Liver (tissue), 9 donors: Measurements from ENCODE around the gene POC1A. TPM values are rescaled to one million over a fixed set of nuclear protein-coding genes. Genes with fewer than 3 reads are reported as not detected.

Source experiments
- DNase-seq: peaks from one replicate; pipeline ENCODE4 v3.0.0-alpha.2; 2017; ENCODE audit warnings: low spot score
- H3K27ac ChIP-seq, 2 donors: one replicate each; pipeline ENCODE4 v1.7.0; 2013; ENCODE audit warnings: inconsistent platforms in 2 of 2, low read length in 2 of 2, control low read depth in 1 of 2, low read depth in 1 of 2, mild to moderate bottlenecking in 1 of 2
- H3K27me3 ChIP-seq, 4 donors: one replicate each; pipeline versions ENCODE4 v1.6.1 to v1.7.0; 2013; ENCODE audit warnings: low read length in 3 of 4, inconsistent platforms in 1 of 4, mild to moderate bottlenecking in 1 of 4, moderate library complexity in 1 of 4; ENCODE audit not compliant: control insufficient read depth in 4 of 4, insufficient read depth in 4 of 4
- H3K36me3 ChIP-seq, 4 donors: one replicate each; pipeline versions ENCODE4 v1.6.1 to v1.7.0; 2013; ENCODE audit warnings: low read length in 3 of 4, mild to moderate bottlenecking in 3 of 4, low read depth in 1 of 4, moderate library complexity in 1 of 4; ENCODE audit not compliant: control insufficient read depth in 4 of 4, insufficient read depth in 3 of 4
- H3K4me1 ChIP-seq, 4 donors: one replicate each; pipeline versions ENCODE4 v1.6.1 to v1.7.0; 2013; ENCODE audit warnings: low read length in 3 of 4, mild to moderate bottlenecking in 3 of 4, moderate library complexity in 1 of 4; ENCODE audit not compliant: control insufficient read depth in 4 of 4, insufficient read depth in 4 of 4
- H3K4me3 ChIP-seq, 3 donors: one replicate each; pipeline versions ENCODE4 v1.6.1 to v1.7.0; 2013; ENCODE audit warnings: low read length in 3 of 3, control low read depth in 1 of 3, low read depth in 1 of 3, mild to moderate bottlenecking in 1 of 3
- H3K9ac ChIP-seq, 2 donors: one replicate each; pipeline ENCODE4 v1.7.0; 2013; ENCODE audit warnings: low read length in 2 of 2, mild to moderate bottlenecking in 2 of 2, moderate library complexity in 2 of 2, control low read depth in 1 of 2, low read depth in 1 of 2
- H3K9me3 ChIP-seq, 4 donors: one replicate each; pipeline versions ENCODE4 v1.6.1 to v1.7.0; 2013; ENCODE audit warnings: low read length in 3 of 4; ENCODE audit not compliant: control insufficient read depth in 4 of 4
- CTCF ChIP-seq: fragments of 150-350 bp; IDR thresholded peaks from 2 replicates; pipeline ENCODE4 v1.5.1; 2017; ENCODE audit warnings: improper control_type of control experiment, low read depth, low read length; ENCODE audit not compliant: missing input control
- EGR1 ChIP-seq, 2 donors: IDR thresholded peaks; 2 replicates each; pipeline ENCODE4 v1.6.1; 2016 to 2018; ENCODE audit warnings: antibody characterized with exemption in 2 of 2, low read depth in 2 of 2
- FOXA1 ChIP-seq: IDR thresholded peaks from 2 replicates; pipeline ENCODE4 v1.6.1; 2016; ENCODE audit warnings: antibody characterized with exemption
- FOXA2 ChIP-seq: IDR thresholded peaks from 2 replicates; pipeline ENCODE4 v1.6.1; 2016; ENCODE audit warnings: antibody characterized with exemption
- GABPA ChIP-seq, 2 donors: IDR thresholded peaks in 1 of 2; conservative IDR thresholded peaks in 1 of 2; 2 replicates each; pipeline ENCODE4 v1.6.1; 2016; ENCODE audit warnings: antibody characterized with exemption in 2 of 2, mild to moderate bottlenecking in 1 of 2, moderate library complexity in 1 of 2
- HNF4A ChIP-seq, 2 donors: conservative IDR thresholded peaks; 2 replicates each; pipeline ENCODE4 v1.6.1; 2016; ENCODE audit warnings: antibody characterized with exemption in 2 of 2, mild to moderate bottlenecking in 2 of 2
- HNF4G ChIP-seq: IDR thresholded peaks from 2 replicates; pipeline ENCODE4 v1.6.1; 2016; ENCODE audit warnings: antibody characterized with exemption
- JUND ChIP-seq, 2 donors: IDR thresholded peaks; 2 replicates each; pipeline ENCODE4 v1.6.1; 2016; ENCODE audit warnings: antibody characterized with exemption in 2 of 2
- MAX ChIP-seq: IDR thresholded peaks from 2 replicates; pipeline ENCODE4 v1.6.1; 2016; ENCODE audit warnings: antibody characterized with exemption
- NR2F2 ChIP-seq: IDR thresholded peaks from 2 replicates; pipeline ENCODE4 v1.6.1; 2016; ENCODE audit warnings: antibody characterized with exemption
- RAD21 ChIP-seq, 2 donors: IDR thresholded peaks; 2 replicates each; pipeline ENCODE4 v1.6.1; 2016; ENCODE audit warnings: antibody characterized with exemption in 2 of 2, mild to moderate bottlenecking in 2 of 2
- RXRA ChIP-seq, 2 donors: IDR thresholded peaks; 2 replicates each; pipeline ENCODE4 v1.6.1; 2017 to 2018; ENCODE audit warnings: antibody characterized with exemption in 2 of 2, mild to moderate bottlenecking in 1 of 2
- SP1 ChIP-seq: IDR thresholded peaks from 2 replicates; pipeline ENCODE4 v1.6.1; 2018; ENCODE audit warnings: antibody characterized with exemption, mild to moderate bottlenecking
- YY1 ChIP-seq: IDR thresholded peaks from 2 replicates; pipeline ENCODE4 v1.6.1; 2016; ENCODE audit warnings: antibody characterized with exemption, mild to moderate bottlenecking
- ZBTB33 ChIP-seq: IDR thresholded peaks from 2 replicates; pipeline ENCODE4 v1.6.1; 2016; ENCODE audit warnings: antibody characterized with exemption
- WGBS: extraction: QIAGEN DNeasy Blood & Tissue Kit; methylation state at CpG from one replicate; pipeline ENCODE4 v1.1.7; 2013; 5-methylcytosine and 5-hydroxymethylcytosine counted together
- polyA plus RNA-seq, 2 donors: library from polyadenylated mRNA; stranded (reverse) in 1 of 2; unstranded in 1 of 2; fragments of 200-250 nt in 1 of 2; fragments of >200 nt in 1 of 2; fragmentation: Nextera tagmentation in 1 of 2; extraction: Ambion mirVana in 1 of 2; gene quantifications; one replicate each; pipeline versions ENCODE4 v1.2.1 to v1.2.3, GENCODE V29; 2013 to 2015
- total RNA-seq, 2 donors: library from RNA; depleted of rRNA; stranded (reverse); fragments of >200 nt; gene quantifications; one replicate each; pipeline ENCODE4 v1.2.3, GENCODE V29; 2014
- TF ChIP-seq, protein P1 (sequence below): IDR thresholded peaks from 2 replicates; pipeline ENCODE4 v1.6.1; 2016; ENCODE audit warnings: antibody characterized with exemption
- TF ChIP-seq, protein P2 (sequence below): IDR thresholded peaks from 2 replicates; pipeline ENCODE4 v1.6.1; 2016; ENCODE audit warnings: antibody characterized with exemption, mild to moderate bottlenecking
- donor health status: healthy.
- donor health status: healthy.
- donor health status: healthy.
- donor health status: healthy.
- donor health status: healthy.

POC1A gene
- total and polyA plus RNA-seq, 4 donors: 1.4 to 12.7 (median 4.8) TPM

DNA sequence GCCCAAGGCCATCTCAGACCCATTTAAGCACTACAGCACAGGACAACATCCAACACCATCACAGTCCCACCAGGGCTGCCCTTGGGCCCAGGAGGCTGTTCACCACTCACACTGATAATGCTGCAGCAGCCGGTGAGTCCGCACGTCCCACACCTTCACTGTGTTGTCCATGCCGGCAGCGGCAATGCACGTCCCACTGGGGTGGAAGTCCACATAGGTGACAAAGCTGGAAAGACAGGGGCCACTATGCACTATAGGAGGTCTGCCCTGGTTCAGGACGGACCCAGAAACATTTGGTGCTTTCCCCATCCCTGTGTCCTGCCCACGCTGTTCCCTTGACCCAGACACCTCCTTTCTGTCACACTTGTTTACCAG is 8.5 kb downstream of the POC1A start:
- Histone ChIP-seq H3K9ac (no peak overlapping the region), H3K4me1 (peaks cover 0 to 4% (median 0%) of the 10 kb centered on the region in 4 donors), H3K4me3 (no peak overlapping the region), H3K27ac (no peak overlapping the region), H3K36me3 (peaks cover 0 to 5% (median under 1%) of the 10 kb centered on the region in 4 donors), H3K9me3 (no peaks in the 10 kb centered on the region), H3K27me3 (no peaks in the 10 kb centered on the region)
- TF ChIP-seq EGR1 (IDR thresholded peaks at IDR 0.05; ENCODE audit: low read depth in 2 of 2) (no peak), FOXA2 (no peak), JUND (IDR thresholded peaks at IDR 0.05) (no peak), MAX (no peak), YY1 (no peak), HNF4G (no peak), HNF4A (conservative IDR thresholded peaks at IDR 0.05) (no peak), SP1 (no peak), FOXA1 (no peak), NR2F2 (no peak), RXRA (IDR thresholded peaks at IDR 0.05) (no peak), GABPA (IDR thresholded peaks at IDR 0.05 in 1 of 2, conservative IDR thresholded peaks at IDR 0.05 in 1 of 2) (no peak), ZBTB33 (no peak), RAD21 (IDR thresholded peaks at IDR 0.05) (no peak), CTCF (no peak)
- TF ChIP-seq, protein P1, sequence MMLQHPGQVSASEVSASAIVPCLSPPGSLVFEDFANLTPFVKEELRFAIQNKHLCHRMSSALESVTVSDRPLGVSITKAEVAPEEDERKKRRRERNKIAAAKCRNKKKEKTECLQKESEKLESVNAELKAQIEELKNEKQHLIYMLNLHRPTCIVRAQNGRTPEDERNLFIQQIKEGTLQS: no peak
- TF ChIP-seq, protein P2, sequence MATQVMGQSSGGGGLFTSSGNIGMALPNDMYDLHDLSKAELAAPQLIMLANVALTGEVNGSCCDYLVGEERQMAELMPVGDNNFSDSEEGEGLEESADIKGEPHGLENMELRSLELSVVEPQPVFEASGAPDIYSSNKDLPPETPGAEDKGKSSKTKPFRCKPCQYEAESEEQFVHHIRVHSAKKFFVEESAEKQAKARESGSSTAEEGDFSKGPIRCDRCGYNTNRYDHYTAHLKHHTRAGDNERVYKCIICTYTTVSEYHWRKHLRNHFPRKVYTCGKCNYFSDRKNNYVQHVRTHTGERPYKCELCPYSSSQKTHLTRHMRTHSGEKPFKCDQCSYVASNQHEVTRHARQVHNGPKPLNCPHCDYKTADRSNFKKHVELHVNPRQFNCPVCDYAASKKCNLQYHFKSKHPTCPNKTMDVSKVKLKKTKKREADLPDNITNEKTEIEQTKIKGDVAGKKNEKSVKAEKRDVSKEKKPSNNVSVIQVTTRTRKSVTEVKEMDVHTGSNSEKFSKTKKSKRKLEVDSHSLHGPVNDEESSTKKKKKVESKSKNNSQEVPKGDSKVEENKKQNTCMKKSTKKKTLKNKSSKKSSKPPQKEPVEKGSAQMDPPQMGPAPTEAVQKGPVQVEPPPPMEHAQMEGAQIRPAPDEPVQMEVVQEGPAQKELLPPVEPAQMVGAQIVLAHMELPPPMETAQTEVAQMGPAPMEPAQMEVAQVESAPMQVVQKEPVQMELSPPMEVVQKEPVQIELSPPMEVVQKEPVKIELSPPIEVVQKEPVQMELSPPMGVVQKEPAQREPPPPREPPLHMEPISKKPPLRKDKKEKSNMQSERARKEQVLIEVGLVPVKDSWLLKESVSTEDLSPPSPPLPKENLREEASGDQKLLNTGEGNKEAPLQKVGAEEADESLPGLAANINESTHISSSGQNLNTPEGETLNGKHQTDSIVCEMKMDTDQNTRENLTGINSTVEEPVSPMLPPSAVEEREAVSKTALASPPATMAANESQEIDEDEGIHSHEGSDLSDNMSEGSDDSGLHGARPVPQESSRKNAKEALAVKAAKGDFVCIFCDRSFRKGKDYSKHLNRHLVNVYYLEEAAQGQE: no peak
- DNase-seq: peak; percentile 27
- WGBS: 96% methylated on average over 8 of the region's 8 CpGs
